Calu3 (cell line): Measurements from ENCODE around the gene CAND1. TPM values are rescaled to one million over a fixed set of nuclear protein-coding genes. Genes with fewer than 3 reads are reported as not detected.

Experiments
- BruUV-seq: library from RNA; stranded (reverse); fragments of 400-500 nt; replicated peaks from 2 replicates; lab custom pipeline; 2021; lab: Mats Ljungman, UMichigan
- CTCF ChIA-PET: fragments of 300-600 bp; sonication (Branson Sonifier 250); formaldehyde crosslinking; loops from one replicate; lab custom pipeline; 2022; ENCODE audit warnings: antibody characterized with exemption; lab: Charles Lee
- DNase-seq: peaks from one replicate; pipeline ENCODE4 v3.0.0; 2022
- H3K27ac Mint-ChIP-seq: one replicate; pipeline ENCODE4 v1.8.0; 2022; ENCODE audit warnings: mixed read lengths; ENCODE audit not compliant: unreplicated experiment
- H3K27me3 Mint-ChIP-seq: one replicate; pipeline ENCODE4 v1.8.0; 2022; ENCODE audit warnings: mixed read lengths; ENCODE audit not compliant: unreplicated experiment
- H3K36me3 Mint-ChIP-seq: one replicate; pipeline ENCODE4 v1.8.0; 2022; ENCODE audit warnings: mild to moderate bottlenecking, moderate library complexity, mixed read lengths; ENCODE audit not compliant: insufficient read depth, unreplicated experiment
- H3K4me1 Mint-ChIP-seq: one replicate; pipeline ENCODE4 v1.8.0; 2022; ENCODE audit warnings: mild to moderate bottlenecking, low read depth, mixed read lengths; ENCODE audit not compliant: unreplicated experiment
- H3K4me3 Mint-ChIP-seq: one replicate; pipeline ENCODE4 v1.8.0; 2022; ENCODE audit warnings: mild to moderate bottlenecking, low read depth, moderate library complexity, mixed read lengths; ENCODE audit not compliant: unreplicated experiment
- H3K9me3 Mint-ChIP-seq: one replicate; pipeline ENCODE4 v1.8.0; 2022; ENCODE audit warnings: low read depth, mixed read lengths; ENCODE audit not compliant: unreplicated experiment
- intact Hi-C: fragments of 100-400 bp; cut with micrococcal nuclease; formaldehyde crosslinking; loops from one replicate; pipeline ENCODE4 v1.10.0; 2022; ENCODE audit not compliant: unreplicated experiment
- total RNA-seq: library from RNA; stranded (reverse); gene quantifications from 2 replicates; pipeline ENCODE4 v1.2.3, GENCODE V29; 2022
- TF ChIP-seq, protein P1 (sequence below): fragments of 200-600 bp; IDR thresholded peaks from one replicate; pipeline ENCODE4 v1.8.0; 2022; ENCODE audit warnings: antibody characterized with exemption; ENCODE audit not compliant: unreplicated experiment

The CAND1 gene
- total RNA-seq, 1 experiment from 2014 or later = 197 TPM

GRCh38 chr12:67299526-67299925 lies 30.4 kb downstream of the CAND1 start:
- TF ChIP-seq, protein P1, sequence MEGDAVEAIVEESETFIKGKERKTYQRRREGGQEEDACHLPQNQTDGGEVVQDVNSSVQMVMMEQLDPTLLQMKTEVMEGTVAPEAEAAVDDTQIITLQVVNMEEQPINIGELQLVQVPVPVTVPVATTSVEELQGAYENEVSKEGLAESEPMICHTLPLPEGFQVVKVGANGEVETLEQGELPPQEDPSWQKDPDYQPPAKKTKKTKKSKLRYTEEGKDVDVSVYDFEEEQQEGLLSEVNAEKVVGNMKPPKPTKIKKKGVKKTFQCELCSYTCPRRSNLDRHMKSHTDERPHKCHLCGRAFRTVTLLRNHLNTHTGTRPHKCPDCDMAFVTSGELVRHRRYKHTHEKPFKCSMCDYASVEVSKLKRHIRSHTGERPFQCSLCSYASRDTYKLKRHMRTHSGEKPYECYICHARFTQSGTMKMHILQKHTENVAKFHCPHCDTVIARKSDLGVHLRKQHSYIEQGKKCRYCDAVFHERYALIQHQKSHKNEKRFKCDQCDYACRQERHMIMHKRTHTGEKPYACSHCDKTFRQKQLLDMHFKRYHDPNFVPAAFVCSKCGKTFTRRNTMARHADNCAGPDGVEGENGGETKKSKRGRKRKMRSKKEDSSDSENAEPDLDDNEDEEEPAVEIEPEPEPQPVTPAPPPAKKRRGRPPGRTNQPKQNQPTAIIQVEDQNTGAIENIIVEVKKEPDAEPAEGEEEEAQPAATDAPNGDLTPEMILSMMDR = no peak
- H3K4me1 Mint-ChIP-seq = peaks cover 9% of the 10 kb centered on the region
- H3K4me3 Mint-ChIP-seq = no peak overlapping the region
- no peak overlapping the region for H3K27ac Mint-ChIP-seq
- peaks cover 31% of the 10 kb centered on the region for H3K36me3 Mint-ChIP-seq
- no peaks in the 10 kb centered on the region for H3K9me3 Mint-ChIP-seq
- BruUV-seq = no TSS peak
- CTCF ChIA-PET = no interaction called here
- intact Hi-C loops = loop anchor here (2.0 kb wide), 1 partner anchor 15 kb away; no protein-coding TSS in a partner anchor
- H3K27me3 Mint-ChIP-seq = no peaks in the 10 kb centered on the region
- DNase-seq = no peak

DNA sequence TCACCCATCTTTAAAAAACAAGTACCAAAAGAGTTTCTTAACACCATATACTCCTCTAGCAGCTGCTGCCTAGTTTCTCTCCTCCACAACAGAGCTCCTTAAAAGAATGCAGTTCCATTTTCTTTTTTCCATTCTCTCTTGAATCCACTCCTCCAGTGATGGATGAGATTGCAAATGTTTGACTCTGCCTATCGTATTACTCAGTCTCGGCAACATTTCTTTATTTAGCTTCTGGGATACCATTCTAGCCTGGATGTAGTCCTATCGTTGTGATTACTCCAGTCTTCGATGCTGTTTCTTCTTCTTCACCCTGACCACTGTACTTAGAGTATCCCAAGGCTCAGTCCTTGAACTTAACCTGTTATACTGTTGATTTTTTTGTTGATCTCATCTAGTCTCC lies 30.8 kb downstream of the CAND1 start:
- H3K36me3 Mint-ChIP-seq = peaks cover 31% of the 10 kb centered on the region
- no TSS peak for BruUV-seq
- TF ChIP-seq, protein P1 = no peak
- CTCF ChIA-PET = no interaction called here
- no peak overlapping the region for H3K4me3 Mint-ChIP-seq
- H3K27ac Mint-ChIP-seq = no peak overlapping the region
- DNase-seq = no peak
- intact Hi-C loops = loop anchor here (2.0 kb wide), 1 partner anchor 15 kb away; no protein-coding TSS in a partner anchor
- H3K4me1 Mint-ChIP-seq = peaks cover 9% of the 10 kb centered on the region
- H3K9me3 Mint-ChIP-seq = no peaks in the 10 kb centered on the region
- H3K27me3 Mint-ChIP-seq = no peaks in the 10 kb centered on the region

DNA sequence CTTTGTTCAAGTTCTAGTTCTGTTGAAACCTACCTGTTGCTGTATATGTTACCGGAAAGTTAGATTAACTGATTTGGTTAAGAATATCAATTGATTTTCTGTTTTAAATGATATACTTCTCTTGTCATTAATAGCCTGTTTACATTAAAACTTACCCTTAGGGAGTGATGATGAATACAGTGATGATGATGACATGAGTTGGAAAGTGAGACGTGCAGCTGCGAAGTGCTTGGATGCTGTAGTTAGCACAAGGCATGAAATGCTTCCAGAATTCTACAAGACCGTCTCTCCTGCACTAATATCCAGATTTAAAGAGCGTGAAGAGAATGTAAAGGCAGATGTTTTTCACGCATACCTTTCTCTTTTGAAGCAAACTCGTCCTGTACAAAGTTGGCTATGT lies 33.0 kb downstream of the CAND1 start:
- CTCF ChIA-PET = no interaction called here
- no peak overlapping the region for H3K27ac Mint-ChIP-seq
- no peaks in the 10 kb centered on the region for H3K9me3 Mint-ChIP-seq
- H3K4me1 Mint-ChIP-seq = no peaks in the 10 kb centered on the region
- BruUV-seq = no TSS peak
- peaks cover 11% of the 10 kb centered on the region for H3K36me3 Mint-ChIP-seq
- no peak for DNase-seq
- intact Hi-C loops = no loop called here
- H3K27me3 Mint-ChIP-seq = no peaks in the 10 kb centered on the region
- TF ChIP-seq, protein P1 = no peak
- H3K4me3 Mint-ChIP-seq = no peak overlapping the region

GRCh38 chr12:67305544-67305943 lies 36.4 kb downstream of the CAND1 start:
- CTCF ChIA-PET = no interaction called here
- no peaks in the 10 kb centered on the region for H3K27me3 Mint-ChIP-seq
- BruUV-seq = TSS peak; percentile 28

More at GRCh38 chr12:67305544-67305943, 36.4 kb downstream of the CAND1 start:
- Mint-ChIP-seq H3K4me3 (no peak overlapping the region), H3K4me1 (no peaks in the 10 kb centered on the region), H3K9me3 (no peaks in the 10 kb centered on the region), H3K27ac (no peak overlapping the region), H3K36me3 (peaks cover 11% of the 10 kb centered on the region)
- DNase-seq = no peak
- intact Hi-C loops = no loop called here
- TF ChIP-seq, protein P1 = no peak
